GM18951 (cell line): Measurements from ENCODE around the gene NLRC3.

Experiments
- POLR2A ChIP-seq: IDR thresholded peaks from 4 replicates; pipeline ENCODE4 v1.6.1; 2011; ENCODE audit warnings: mild to moderate bottlenecking; ENCODE audit not compliant: insufficient read length, insufficient read depth; ENCODE audit errors: extremely low read depth
- in situ Hi-C: fragments of 300-500 bp; cut with MboI; formaldehyde crosslinking; loops from one replicate; pipeline ENCODE4 v1.12.0; 2022; ENCODE audit warnings: low sequenced_read_pairs, mixed read lengths, inconsistent platforms; ENCODE audit not compliant: unreplicated experiment

NLRC3 gene

DNA sequence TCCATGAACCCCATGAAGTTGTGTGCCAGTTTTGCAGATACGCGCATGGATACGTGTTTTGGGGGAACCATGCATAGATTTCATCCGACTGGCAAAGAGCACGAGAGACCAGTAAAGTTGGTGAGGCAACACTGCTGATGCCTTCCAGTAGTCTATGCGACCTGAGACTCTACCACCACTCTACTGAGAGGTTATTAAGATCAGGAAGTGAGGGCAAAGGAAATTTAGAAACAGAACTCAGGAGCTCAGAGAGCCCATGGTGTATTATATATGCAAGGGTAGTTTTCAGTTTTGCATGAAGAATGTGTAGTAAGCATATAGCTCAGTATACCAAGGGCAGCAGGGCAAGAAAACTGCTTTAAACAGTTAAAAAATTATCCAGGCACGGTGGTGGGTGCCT is 30.0 kb upstream of the NLRC3 start:
- TF ChIP-seq POLR2A, result no peak
- in situ Hi-C loops, result no loop called here

DNA sequence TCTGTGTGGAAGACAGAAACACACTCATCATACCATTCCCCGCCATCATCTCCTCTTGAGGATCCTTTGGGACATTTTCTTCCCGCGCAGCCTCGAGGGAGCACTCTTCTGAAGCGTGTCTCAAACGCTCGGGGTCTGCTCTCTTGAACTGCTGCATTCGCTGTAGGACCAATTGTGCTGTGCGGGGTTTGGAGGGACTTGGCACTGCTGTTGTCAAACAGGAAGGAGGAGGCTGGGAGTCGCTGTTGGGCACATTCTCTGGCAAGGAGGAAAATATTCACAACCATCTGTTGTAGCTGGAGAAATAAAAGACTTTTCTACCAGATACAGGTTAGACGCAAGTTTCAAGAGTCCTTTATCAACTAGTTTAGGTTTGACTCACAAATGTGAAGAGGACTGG is 29.2 kb upstream of the NLRC3 start:
- no peak for TF ChIP-seq POLR2A
- in situ Hi-C loops, result no loop called here

DNA sequence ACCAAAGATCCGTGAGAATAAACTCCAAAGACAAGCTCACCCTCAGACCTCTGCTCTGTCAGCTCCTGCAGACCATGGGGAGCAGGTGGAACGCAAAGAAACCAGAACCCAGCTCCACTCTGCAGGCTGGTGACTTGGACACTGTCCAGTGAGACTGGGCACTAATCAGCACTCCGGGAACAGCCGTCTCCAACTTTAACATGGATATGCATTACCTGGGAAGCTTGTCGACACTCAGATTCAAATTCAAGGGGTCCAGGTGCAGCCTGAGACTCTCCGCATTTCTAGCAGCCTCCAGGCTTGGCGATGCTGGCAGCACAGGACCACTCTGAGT is 25.1 kb upstream of the NLRC3 start:
- no peak for TF ChIP-seq POLR2A
- in situ Hi-C loops, result no loop called here

DNA sequence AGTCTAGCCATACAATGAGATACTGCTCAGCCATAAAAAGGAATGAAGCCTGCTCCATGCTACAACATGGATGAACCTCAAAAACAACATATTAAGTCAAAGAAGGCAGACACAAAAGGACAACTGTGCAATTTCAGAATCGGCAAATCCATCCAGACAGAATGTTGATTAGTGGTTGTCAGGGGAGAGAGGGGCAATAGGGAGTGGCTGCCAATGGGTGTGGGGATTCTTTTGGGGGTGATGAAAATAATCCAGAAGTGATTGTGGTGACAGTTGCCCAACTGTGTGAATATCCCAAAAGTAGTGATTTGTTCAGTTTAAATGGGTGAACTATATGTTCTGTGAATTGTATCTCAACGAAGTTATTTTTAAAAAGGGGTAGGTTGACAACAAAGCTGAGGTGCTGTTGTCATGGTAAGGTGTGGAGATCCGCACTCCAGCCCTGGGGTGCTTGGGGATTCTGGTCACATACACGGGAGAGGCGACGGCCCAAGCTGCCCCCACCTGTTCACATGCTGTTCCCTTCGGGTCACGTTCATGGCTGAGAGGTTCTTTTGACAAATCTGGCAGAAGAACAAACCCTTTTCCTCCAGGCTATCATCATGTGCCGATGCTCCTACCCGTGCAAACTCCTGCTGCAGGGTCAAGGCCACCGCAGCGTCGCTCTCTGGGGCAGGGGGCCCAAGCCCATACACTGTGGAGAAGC is 24.6 kb upstream of the NLRC3 start:
- no peak for TF ChIP-seq POLR2A
- in situ Hi-C loops, result no loop called here

DNA sequence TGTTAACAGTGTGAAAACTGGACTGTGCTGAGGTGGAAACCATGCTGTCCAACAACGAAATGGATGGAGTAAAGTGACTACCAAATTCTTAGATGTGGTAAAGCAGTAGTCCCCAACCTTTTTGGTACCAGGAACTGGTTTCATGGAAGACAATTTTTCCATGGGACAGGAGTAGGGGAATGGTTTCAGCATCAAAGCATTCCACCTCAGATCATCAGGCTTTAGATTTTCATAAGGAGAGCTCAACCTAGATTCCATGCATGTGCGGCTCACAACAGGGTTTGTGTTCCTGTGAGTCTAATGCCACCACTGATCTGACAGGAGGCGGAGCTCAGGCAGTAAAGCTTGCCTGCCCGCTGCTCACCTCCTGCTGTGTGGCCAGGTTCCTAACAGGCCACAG is 22.7 kb upstream of the NLRC3 start:
- in situ Hi-C loops, result no loop called here
- TF ChIP-seq POLR2A, result no peak

DNA sequence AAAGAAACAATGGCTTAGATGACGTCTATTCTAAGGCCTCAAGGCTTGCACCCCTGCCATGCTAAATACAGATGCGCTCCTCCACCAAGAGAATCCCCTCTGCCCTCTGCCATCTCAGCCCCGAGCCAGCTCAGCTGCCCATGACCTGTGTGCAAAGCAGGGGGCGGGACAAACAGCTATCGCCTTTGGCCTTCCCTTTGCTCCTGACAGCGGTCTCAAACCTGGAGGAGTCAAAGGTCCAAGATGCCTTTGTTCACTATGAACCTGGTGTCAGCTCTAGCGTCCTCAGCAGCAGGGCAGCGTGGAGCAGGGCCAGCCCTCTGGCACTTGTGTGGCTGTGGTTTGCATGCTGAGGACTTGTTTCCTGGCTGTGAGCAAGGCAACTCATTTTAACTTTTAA is 21.9 kb upstream of the NLRC3 start:
- in situ Hi-C loops, result no loop called here
- TF ChIP-seq POLR2A, result no peak

DNA sequence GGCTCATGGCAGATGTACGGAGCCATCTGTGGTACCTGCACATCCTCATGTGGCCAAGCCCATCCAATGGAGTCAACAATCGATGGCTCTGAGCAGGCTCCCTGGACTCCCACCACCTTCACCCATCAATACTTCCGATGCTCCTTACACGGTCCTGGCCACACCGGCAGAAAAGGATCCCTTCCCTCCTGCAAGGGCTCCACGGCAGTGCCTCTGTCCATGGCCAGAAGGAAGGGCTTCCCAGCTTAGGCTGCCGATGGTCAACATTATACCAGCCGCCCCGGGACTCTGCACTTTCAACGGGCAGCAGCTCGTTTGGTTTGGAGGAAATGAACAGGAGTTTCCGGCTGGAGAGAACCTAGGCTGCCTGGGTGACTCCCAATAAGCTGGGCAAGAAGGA is 21.0 kb upstream of the NLRC3 start:
- no peak for TF ChIP-seq POLR2A
- in situ Hi-C loops, result no loop called here

DNA sequence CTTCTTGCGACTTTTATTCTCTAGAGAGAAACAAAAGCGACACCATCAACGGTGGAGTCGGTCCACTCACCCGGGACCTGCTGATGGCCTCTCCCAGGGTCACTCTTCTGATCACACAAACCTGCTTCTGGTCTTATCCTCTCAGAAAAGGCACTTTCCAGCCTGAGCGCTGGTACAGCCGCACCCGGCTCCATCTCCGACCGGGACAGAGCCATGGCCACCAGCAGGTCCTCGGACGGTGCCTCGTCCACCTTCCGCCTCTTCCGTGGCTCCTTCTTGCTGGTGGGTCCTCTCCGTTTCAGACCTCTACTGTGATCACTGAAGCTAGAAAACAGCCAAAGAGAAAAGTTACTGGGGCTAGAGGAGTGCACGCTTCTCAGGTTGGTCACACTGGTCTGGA is 20.5 kb upstream of the NLRC3 start:
- TF ChIP-seq POLR2A, result no peak
- in situ Hi-C loops, result no loop called here

DNA sequence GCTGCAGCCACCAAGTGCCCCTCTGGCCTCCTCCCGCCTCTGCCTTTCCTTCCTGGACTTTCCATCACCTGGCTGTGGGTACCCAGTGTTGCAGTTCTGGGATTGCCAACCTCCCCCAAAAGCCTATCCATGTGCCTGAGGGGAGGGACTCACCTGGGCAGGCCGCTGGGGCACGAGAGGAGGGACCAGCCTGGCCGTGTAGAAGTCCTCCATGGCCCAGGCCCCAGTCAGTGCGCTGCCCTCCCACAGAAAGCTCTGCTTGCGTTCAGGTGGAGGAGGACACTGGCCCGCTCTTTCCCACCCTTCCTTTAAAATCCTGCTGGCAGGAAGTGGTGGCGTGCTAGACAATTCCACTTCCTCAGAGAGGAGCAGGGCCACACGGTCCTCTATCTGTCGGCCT is 20.0 kb upstream of the NLRC3 start:
- TF ChIP-seq POLR2A, result no peak
- in situ Hi-C loops, result no loop called here

DNA sequence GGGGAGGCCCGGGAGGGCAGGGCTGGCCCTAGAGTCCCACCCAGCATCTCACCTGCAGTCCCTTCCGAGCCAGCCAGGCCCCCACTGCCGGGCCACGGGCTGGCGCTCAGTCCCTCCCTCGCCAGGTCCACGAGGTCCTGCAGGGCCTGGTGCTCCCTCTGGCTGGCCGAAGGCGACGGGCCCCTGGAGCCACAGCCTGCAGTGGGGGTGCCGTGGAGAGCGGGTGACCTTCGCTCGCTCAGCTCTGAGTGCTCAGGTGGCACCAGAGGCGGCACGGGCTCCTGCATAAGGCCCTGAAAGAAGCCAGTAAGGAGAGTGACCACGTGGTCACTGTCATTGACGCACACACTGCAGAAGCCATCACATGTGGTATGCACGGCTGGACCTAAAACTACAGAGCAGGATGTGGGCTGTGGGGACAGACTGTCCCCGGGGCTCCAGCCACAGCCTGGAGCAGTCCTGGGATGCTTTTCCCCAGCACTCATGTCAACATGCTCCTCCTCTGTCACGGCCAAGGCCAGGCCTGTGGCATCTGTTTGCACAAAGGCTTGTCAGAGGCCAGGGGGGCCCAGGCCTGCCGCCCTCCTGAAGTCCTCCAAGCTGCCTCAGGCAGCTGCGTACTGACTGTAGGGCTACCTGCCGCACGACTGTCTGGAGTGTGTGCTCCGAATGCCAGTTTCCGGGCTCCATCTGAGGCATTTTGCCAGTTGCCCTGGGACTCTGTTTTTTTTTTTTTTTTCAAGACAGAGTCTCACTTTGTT is 19.1 kb upstream of the NLRC3 start:
- TF ChIP-seq POLR2A, result no peak
- in situ Hi-C loops, result no loop called here

DNA sequence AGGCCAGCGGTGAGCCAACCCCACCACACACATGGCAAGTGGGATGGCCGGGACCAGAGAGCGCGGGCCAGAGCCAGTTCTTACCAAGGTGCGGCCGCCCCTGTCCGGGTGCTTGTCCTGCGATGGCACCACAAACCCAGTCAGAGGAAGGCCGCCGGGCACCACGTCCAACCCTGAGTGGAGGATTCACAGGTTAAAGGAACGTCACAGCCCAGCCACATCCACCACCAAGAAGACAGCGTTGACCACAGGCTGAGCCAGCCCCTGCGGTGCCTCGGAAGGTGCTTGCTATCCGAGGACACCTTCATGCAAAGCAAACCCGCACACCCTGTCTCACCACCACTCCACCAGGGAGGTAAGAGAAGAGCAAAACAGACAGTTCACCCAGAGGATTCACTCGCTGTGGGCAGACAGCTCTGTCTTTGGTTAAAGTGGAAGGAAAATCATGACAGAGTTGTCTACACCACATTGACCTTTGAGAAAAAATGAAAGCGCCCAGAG is 18.4 kb upstream of the NLRC3 start:
- in situ Hi-C loops, result no loop called here
- TF ChIP-seq POLR2A, result no peak

DNA sequence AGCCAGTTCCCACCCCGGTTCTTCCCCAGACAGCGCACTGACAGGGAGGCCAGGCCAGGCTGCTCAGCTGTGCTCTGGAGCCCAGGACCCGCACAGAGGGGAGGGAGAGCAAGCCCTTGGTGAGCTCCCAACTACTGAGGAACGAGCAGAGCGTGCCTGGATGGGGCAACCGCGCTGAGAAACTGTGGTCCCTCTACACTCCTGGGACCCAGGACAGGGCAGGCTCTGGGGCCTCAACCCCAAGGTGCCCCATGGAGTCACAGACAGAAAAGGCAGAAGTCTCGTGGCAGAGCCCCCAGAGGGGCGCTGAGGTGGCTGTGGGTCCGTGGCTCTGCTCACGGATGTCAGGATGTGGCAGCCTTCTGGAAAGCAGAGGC is 17.9 kb upstream of the NLRC3 start:
- in situ Hi-C loops, result no loop called here
- no peak for TF ChIP-seq POLR2A

DNA sequence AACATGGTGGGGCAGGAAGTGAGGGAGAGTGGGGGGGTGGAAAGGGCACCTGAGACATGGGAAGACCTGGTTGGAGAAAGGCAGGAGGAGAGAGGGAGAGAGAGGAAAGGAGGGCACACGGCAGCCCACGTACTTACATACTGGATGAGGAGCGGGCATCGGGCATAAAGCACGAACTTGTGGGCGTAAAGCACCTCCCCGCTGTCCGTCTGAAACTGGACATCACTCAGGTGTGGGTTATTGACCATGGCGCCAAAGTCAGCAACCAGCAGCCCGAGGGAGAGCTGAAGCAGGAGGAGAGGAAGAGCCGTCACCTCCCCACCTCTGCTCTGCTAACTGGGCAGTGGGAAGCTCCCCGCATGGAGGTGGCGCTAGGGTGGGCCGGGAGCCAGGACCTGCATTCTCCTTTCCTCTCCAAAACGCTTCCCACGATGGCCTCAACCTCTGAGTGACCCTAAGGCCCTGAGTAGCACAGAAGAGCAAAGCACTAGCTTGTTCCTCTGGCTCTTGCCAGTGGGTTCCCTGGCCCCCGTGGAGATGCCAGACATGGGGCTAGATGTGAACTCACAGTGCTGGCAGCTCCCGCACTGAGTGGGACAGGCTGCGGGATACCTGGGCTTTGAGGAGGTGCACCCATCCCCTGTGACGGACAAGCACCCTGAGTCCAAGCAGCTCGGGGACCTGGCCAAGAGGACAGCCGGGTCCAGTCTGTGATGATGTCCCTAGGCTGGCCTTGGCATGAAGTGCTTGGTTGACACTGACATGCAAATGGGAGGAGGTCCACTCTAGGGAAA is 17.3 kb upstream of the NLRC3 start:
- TF ChIP-seq POLR2A, result no peak
- in situ Hi-C loops, result no loop called here
